HepG2 (cell line): ENCODE data around the gene MYH7. TPM values are rescaled to one million over a fixed set of nuclear protein-coding genes. Genes with fewer than 3 reads are reported as not detected.

Experiments
- ATAD3A ChIP-seq: sonication (generic); formaldehyde crosslinking; IDR thresholded peaks from 2 replicates; pipeline ENCODE4 v1.4.0; 2020; ENCODE audit warnings: missing genetic modification reagents
- BCL3 ChIP-seq: sonication (generic); formaldehyde crosslinking; IDR thresholded peaks from 2 replicates; pipeline ENCODE4 v1.5.1; 2020; ENCODE audit warnings: mild to moderate bottlenecking, missing genetic modification reagents, moderate library complexity
- CREB1 ChIP-seq, 2 experiments: fragments of 450-650 bp in 1 of 2; IDR thresholded peaks; 2 replicates each; pipeline ENCODE4 v1.6.1; 2016 to 2017; ENCODE audit warnings: control low read depth in 1 of 2, mild to moderate bottlenecking in 1 of 2, missing compliant biosample characterization in 1 of 2, missing genetic modification characterization in 1 of 2
- E2F5 ChIP-seq: sonication (generic); formaldehyde crosslinking; conservative IDR thresholded peaks from 2 replicates; pipeline ENCODE4 v1.4.0; 2020; ENCODE audit warnings: missing genetic modification reagents
- GATAD1 ChIP-seq: IDR thresholded peaks from 2 replicates; pipeline ENCODE4 v1.6.1; 2016; ENCODE audit warnings: missing genetic modification reagents, missing compliant biosample characterization
- KDM5A ChIP-seq: fragments of 200-600 bp; sonication (generic); IDR thresholded peaks from 2 replicates; pipeline ENCODE4 v1.7.0; 2018; ENCODE audit warnings: antibody characterized with exemption, mild to moderate bottlenecking, low read length, borderline replicate concordance
- KLF11 ChIP-seq: IDR thresholded peaks from 2 replicates; pipeline ENCODE4 v1.6.1; 2016; ENCODE audit warnings: missing compliant biosample characterization
- MEIS1 ChIP-seq: sonication (generic); formaldehyde crosslinking; IDR thresholded peaks from 2 replicates; pipeline ENCODE4 v1.9.0; 2021; ENCODE audit warnings: mild to moderate bottlenecking, missing genetic modification reagents, moderate library complexity, borderline replicate concordance
- NAIF1 ChIP-seq: sonication (generic); formaldehyde crosslinking; IDR thresholded peaks from 2 replicates; pipeline ENCODE4 v1.5.0; 2020; ENCODE audit warnings: mild to moderate bottlenecking, missing genetic modification reagents, borderline replicate concordance
- RBFOX2 ChIP-seq: fragments of 200-400 bp; formaldehyde crosslinking; IDR thresholded peaks from 2 replicates; pipeline ENCODE4 v1.6.1; 2017; ENCODE audit warnings: low read depth, mild to moderate bottlenecking, low read length
- SMARCC2 ChIP-seq: fragments of 450-650 bp; IDR thresholded peaks from 2 replicates; pipeline ENCODE4 v1.6.1; 2017; ENCODE audit warnings: antibody characterized with exemption, mild to moderate bottlenecking
- SP4 ChIP-seq: sonication (generic); formaldehyde crosslinking; IDR thresholded peaks from 2 replicates; pipeline ENCODE4 v1.8.1; 2023; ENCODE audit warnings: mild to moderate bottlenecking, missing genetic modification reagents
- TBX2 ChIP-seq: sonication (generic); formaldehyde crosslinking; IDR thresholded peaks from 2 replicates; pipeline ENCODE4 v1.5.0; 2020; ENCODE audit warnings: missing genetic modification reagents, mild to moderate bottlenecking, borderline replicate concordance
- ZNF543 ChIP-seq: sonication (generic); formaldehyde crosslinking; IDR thresholded peaks from 2 replicates; pipeline ENCODE4 v1.4.0; 2020; ENCODE audit warnings: mild to moderate bottlenecking, missing genetic modification reagents
- ZNF724P ChIP-seq: sonication (generic); formaldehyde crosslinking; IDR thresholded peaks from 2 replicates; pipeline ENCODE4 v1.8.0; 2022; ENCODE audit warnings: missing genetic modification reagents, borderline replicate concordance
- ZNF816 ChIP-seq: sonication (generic); formaldehyde crosslinking; IDR thresholded peaks from 2 replicates; pipeline ENCODE4 v1.8.0; 2022; ENCODE audit warnings: missing genetic modification reagents, mild to moderate bottlenecking, borderline replicate concordance
- ZXDC ChIP-seq: sonication (generic); formaldehyde crosslinking; IDR thresholded peaks from 2 replicates; pipeline ENCODE4 v1.5.0; 2020; ENCODE audit warnings: mild to moderate bottlenecking, missing genetic modification reagents
- polyA plus RNA-seq, 8 experiments: library from polyadenylated mRNA; depleted of rRNA in 3 of 8; stranded (reverse) in 7 of 8; unstranded in 1 of 8; fragments of >200 nt; fragmentation: Illumina TruSeq in 4 of 8; extraction: Trizol in 4 of 8; gene quantifications; 2 replicates each; pipeline versions ENCODE4 v1.2.1 to v1.2.3, GENCODE V29; 2011 to 2016; ENCODE audit warnings: low read depth in 4 of 8, missing spikeins in 1 of 8, mixed read lengths in 1 of 8; ENCODE audit not compliant: insufficient read depth in 1 of 8
- total RNA-seq, 5 experiments: library from RNA; depleted of rRNA; stranded (reverse); fragments of >200 nt; fragmentation: Illumina TruSeq; extraction: Trizol; gene quantifications; 2 replicates each; pipeline ENCODE4 v1.2.3, GENCODE V29; 2016; ENCODE audit warnings: low read depth in 1 of 5
- TF ChIP-seq, protein P1 (sequence below): IDR thresholded peaks from 2 replicates; pipeline ENCODE4 v1.6.1; 2016; ENCODE audit warnings: missing biosample characterization, missing genetic modification reagents, low read depth
- TF ChIP-seq, protein P2 (sequence below): sonication (generic); formaldehyde crosslinking; IDR thresholded peaks from 2 replicates; pipeline ENCODE4 v1.4.0; 2020; ENCODE audit warnings: missing genetic modification reagents

Gene MYH7
- total and polyA plus RNA-seq, 2 of the 13 experiments (the other 11 are each of a cell fraction or from before 2014, with no cell fraction given) = 0.04 TPM; not detected in 1

DNA sequence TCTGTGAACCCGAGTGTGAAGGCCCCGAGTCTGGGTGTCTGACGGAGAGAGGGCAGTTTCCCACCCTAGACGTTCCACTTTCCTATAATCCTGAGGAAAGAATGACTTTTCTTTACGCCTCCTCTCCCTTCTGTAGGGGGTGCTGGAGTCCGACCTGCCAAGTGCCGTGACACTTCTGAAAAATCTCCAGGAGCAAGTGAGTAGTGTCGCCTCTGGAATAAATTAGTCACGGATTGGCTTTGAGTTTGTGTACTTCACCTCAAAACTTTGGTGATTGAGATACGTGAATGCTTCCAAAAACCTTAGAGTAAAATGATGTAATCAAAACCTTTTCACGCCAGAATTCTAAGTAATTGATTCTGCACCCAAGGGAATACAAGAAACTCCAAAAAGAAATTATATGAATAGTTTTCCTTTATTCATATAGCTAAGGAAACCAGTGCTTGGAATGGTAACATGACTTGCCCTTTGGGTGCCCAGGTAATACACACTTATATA lies 34.5 kb upstream of the MYH7 start (continued):
- TF ChIP-seq TBX2 (CRISPR knock-in tag) (peak; percentile 91), ZNF543 (CRISPR knock-in tag) (peak; percentile 14; the same call in 1 of the 2 replicates), ZXDC (CRISPR knock-in tag) (peak; percentile 15; the same call in 1 of the 2 replicates), ZNF724P (CRISPR knock-in tag) (peak; percentile 91; the same call in 1 of the 2 replicates), ATAD3A (no peak; the same call in 1 of the 2 replicates), SMARCC2 (no peak), RBFOX2 (peak; percentile 64), NAIF1 (CRISPR knock-in tag) (0 out of 2 replicates have a peak, but pooled peaks have one; percentile 62), SP4 (CRISPR knock-in tag) (peak; percentile 50; the same call in 1 of the 2 replicates), ZNF816 (CRISPR knock-in tag) (no peak), E2F5 (CRISPR knock-in tag) (0 out of 2 replicates have a peak, but pooled peaks have one; percentile 3), KDM5A (peak; percentile 99), GATAD1 (peak; percentile 5), BCL3 (CRISPR knock-in tag) (peak; percentile 25; the same call in 1 of the 2 replicates), MEIS1 (CRISPR knock-in tag) (no peak), KLF11 (CRISPR knock-in tag) (no peak), CREB1 (IDR thresholded peaks at IDR 0.05) (no peak), CREB1 (CRISPR knock-in tag; IDR thresholded peaks at IDR 0.05) (0 out of 2 replicates have a peak, but pooled peaks have one; percentile 78)
- TF ChIP-seq, protein P1, sequence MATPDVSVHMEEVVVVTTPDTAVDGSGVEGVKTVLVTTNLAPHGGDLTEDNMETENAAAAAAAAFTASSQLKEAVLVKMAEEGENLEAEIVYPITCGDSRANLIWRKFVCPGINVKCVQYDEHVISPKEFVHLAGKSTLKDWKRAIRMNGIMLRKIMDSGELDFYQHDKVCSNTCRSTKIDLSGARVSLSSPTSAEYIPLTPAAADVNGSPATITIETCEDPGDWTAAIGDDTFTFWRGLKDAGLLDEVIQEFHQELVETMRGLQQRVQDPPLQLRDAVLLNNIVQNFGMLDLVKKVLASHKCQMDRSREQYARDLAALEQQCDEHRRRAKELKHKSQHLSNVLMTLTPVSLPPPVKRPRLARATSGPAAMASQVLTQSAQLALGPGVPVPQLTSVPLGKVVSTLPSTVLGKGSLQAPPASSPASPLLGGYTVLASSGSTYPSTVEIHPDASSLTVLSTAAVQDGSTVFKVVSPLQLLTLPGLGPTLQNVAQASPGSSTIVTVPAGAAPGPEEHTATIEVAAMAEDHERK (CRISPR knock-in tag) = peak; percentile 3; the same call in 1 of the 2 replicates
- TF ChIP-seq, protein P2, sequence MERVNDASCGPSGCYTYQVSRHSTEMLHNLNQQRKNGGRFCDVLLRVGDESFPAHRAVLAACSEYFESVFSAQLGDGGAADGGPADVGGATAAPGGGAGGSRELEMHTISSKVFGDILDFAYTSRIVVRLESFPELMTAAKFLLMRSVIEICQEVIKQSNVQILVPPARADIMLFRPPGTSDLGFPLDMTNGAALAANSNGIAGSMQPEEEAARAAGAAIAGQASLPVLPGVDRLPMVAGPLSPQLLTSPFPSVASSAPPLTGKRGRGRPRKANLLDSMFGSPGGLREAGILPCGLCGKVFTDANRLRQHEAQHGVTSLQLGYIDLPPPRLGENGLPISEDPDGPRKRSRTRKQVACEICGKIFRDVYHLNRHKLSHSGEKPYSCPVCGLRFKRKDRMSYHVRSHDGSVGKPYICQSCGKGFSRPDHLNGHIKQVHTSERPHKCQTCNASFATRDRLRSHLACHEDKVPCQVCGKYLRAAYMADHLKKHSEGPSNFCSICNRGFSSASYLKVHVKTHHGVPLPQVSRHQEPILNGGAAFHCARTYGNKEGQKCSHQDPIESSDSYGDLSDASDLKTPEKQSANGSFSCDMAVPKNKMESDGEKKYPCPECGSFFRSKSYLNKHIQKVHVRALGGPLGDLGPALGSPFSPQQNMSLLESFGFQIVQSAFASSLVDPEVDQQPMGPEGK (CRISPR knock-in tag) = no peak
